ENCODE results near the gene PLSCR1. TPM values are rescaled to one million over a fixed set of nuclear protein-coding genes. Genes with fewer than 3 reads are reported as not detected.

The PLSCR1 gene
- total RNA-seq, 1 experiment from 2014 or later: 62.8 TPM

DNA sequence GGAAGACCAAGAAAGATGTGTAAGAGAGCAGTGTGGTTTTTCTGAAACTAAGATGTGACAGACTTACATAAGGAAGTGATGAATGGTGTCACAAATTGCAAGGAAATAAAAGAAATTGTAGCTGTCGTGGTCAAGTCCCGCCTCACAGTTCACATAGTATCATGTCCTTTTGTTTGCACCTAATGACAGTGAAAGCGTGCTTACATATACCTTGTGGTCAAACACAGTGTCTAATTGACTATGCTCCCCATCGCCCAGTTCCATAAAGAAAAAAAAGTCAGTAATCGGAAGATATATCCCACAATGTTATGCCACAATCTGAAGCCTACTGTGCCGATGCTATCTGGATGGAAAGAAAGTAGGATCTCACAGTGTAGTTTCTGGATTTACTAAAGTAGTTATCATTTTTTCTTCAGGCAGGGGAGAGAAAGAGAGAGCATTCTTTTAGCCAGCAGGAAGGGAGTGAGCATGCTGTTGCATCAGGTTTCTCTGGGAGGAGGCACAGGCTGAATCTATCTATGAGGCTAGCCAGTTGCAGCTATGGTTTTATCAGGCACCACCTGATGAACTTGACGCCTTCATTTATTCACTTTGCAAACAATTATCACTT lies 9.8 kb upstream of the PLSCR1 start:
- H3K27ac Mint-ChIP-seq (ENCODE audit: low read depth, unreplicated experiment): peak overlapping the region; percentile 9
- peaks cover 28% of the 10 kb centered on the region for H3K4me1 Mint-ChIP-seq (ENCODE audit: insufficient read depth, unreplicated experiment)
- intact Hi-C loops (cut with micrococcal nuclease): no loop called here
- no peaks in the 10 kb centered on the region for H3K36me3 Mint-ChIP-seq (ENCODE audit: insufficient read depth, unreplicated experiment)
- H3K27me3 Mint-ChIP-seq (ENCODE audit: insufficient read depth, unreplicated experiment): no peaks in the 10 kb centered on the region
- no peak for DNase-seq (ENCODE audit: unreplicated experiment)
- no peaks in the 10 kb centered on the region for H3K9me3 Mint-ChIP-seq (ENCODE audit: unreplicated experiment)
- BruUV-seq (replicated peaks): no TSS peak
- CTCF ChIA-PET: interaction anchor here (0.6 to 1.0 kb wide), 2 partner anchors 23 to 322 kb away, joined by 3 to 4 read pairs; no protein-coding TSS in a partner anchor
- TF ChIP-seq, protein P1, sequence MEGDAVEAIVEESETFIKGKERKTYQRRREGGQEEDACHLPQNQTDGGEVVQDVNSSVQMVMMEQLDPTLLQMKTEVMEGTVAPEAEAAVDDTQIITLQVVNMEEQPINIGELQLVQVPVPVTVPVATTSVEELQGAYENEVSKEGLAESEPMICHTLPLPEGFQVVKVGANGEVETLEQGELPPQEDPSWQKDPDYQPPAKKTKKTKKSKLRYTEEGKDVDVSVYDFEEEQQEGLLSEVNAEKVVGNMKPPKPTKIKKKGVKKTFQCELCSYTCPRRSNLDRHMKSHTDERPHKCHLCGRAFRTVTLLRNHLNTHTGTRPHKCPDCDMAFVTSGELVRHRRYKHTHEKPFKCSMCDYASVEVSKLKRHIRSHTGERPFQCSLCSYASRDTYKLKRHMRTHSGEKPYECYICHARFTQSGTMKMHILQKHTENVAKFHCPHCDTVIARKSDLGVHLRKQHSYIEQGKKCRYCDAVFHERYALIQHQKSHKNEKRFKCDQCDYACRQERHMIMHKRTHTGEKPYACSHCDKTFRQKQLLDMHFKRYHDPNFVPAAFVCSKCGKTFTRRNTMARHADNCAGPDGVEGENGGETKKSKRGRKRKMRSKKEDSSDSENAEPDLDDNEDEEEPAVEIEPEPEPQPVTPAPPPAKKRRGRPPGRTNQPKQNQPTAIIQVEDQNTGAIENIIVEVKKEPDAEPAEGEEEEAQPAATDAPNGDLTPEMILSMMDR (IDR thresholded peaks at IDR 0.05; ENCODE audit: unreplicated experiment): no peak
- POLR2A ChIA-PET: interaction anchor here (1.2 to 2.2 kb wide), 2 partner anchors 10 to 48 kb away, joined by 3 to 11 read pairs; partner anchors contain the start of gene PLSCR1
- H3K4me3 Mint-ChIP-seq (ENCODE audit: unreplicated experiment): no peak overlapping the region

DNA sequence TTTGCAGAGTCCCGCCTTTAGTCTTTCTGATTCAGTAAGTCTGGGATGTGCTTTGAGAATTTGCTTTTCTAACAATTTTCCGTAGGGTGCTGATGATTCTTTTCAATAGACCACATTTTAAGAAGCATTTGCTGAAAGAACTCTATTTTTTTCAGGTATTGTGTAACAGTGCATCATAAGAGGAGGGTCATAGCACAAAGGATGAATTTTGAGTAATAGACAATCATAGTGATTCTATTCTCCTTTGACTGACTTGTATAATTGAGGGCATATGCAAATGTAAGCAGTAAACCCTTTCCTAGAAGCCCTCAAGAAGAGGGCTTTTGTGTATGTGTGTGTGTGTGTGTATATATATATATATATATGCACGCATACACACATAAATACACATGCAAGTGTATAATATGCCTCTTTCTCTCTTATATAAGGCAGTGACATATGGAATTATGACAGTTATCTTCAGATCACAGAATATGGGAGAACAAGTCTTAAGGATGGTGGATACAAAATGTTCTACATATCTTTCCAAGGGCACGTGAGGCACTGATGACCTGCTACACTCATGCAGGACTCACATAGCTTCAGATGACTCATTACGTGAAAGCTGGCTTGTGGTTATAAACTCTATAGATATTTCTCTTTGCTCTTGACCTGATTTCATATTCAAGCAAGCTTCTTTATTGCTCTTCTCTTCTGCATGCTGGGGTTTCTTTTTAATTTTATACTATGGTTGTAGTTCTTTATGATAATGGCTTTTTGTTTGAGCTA lies 6.5 kb upstream of the PLSCR1 start:
- CTCF ChIA-PET: interaction anchor here (0.6 to 1.4 kb wide), 5 partner anchors 10 to 609 kb away, joined by 3 to 7 read pairs (median 4); no protein-coding TSS in a partner anchor
- H3K36me3 Mint-ChIP-seq (ENCODE audit: insufficient read depth, unreplicated experiment): no peaks in the 10 kb centered on the region
- peaks cover 28% of the 10 kb centered on the region for H3K4me1 Mint-ChIP-seq (ENCODE audit: insufficient read depth, unreplicated experiment)
- H3K27ac Mint-ChIP-seq (ENCODE audit: low read depth, unreplicated experiment): peak overlapping the region; percentile 14
- POLR2A ChIA-PET: interaction anchor here (0.7 to 1.5 kb wide), 7 partner anchors 8 to 238 kb away, joined by 3 to 5 read pairs (median 4); no protein-coding TSS in a partner anchor
- no peaks in the 10 kb centered on the region for H3K27me3 Mint-ChIP-seq (ENCODE audit: insufficient read depth, unreplicated experiment)
- no TSS peak for BruUV-seq (replicated peaks)
- TF ChIP-seq, protein P1 (IDR thresholded peaks at IDR 0.05; ENCODE audit: unreplicated experiment): no peak
- peak; percentile 80 for DNase-seq (ENCODE audit: unreplicated experiment)
- no peaks in the 10 kb centered on the region for H3K9me3 Mint-ChIP-seq (ENCODE audit: unreplicated experiment)
- H3K4me3 Mint-ChIP-seq (ENCODE audit: unreplicated experiment): peak overlapping the region; percentile 1
- intact Hi-C loops (cut with micrococcal nuclease): no loop called here

DNA sequence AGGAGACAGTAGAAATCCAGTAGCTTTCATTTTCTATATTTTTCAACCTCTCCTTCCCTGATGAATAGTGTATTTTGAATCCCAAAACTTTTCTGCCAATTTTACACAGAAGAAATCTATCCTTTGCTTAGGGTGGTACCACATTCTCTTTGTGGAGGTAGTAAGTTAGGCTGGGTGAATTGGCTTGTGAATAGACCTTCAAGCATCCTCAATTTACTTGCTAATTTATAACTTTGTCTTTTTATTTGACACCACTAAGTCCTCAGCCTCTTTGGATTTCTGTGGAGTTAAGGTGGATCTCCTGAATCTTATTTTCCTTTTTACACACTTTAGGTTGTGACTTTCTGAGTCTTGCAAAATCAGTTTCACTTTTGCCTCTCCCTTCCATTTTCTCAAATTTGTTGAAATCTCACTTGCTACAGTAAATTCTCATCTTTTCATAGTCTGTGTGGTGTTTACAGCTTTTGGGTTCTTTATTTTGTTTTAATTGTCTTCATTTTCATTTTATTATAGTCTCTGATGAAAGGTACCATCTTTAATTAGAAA lies 5.7 kb upstream of the PLSCR1 start:
- BruUV-seq (replicated peaks): no TSS peak
- peak overlapping the region; percentile 1 for H3K4me3 Mint-ChIP-seq (ENCODE audit: unreplicated experiment)
- no peaks in the 10 kb centered on the region for H3K27me3 Mint-ChIP-seq (ENCODE audit: insufficient read depth, unreplicated experiment)
- DNase-seq (ENCODE audit: unreplicated experiment): no peak
- ChIA-PET POLR2A (interaction anchor here (1.4 kb wide), 1 partner anchor 47 kb away, joined by 4 read pairs; no protein-coding TSS in a partner anchor), CTCF (no interaction called here)
- peak overlapping the region; percentile 0 for H3K27ac Mint-ChIP-seq (ENCODE audit: low read depth, unreplicated experiment)
- peaks cover 28% of the 10 kb centered on the region for H3K4me1 Mint-ChIP-seq (ENCODE audit: insufficient read depth, unreplicated experiment)
- intact Hi-C loops (cut with micrococcal nuclease): no loop called here
- no peaks in the 10 kb centered on the region for H3K9me3 Mint-ChIP-seq (ENCODE audit: unreplicated experiment)
- TF ChIP-seq, protein P1 (IDR thresholded peaks at IDR 0.05; ENCODE audit: unreplicated experiment): no peak
- no peaks in the 10 kb centered on the region for H3K36me3 Mint-ChIP-seq (ENCODE audit: insufficient read depth, unreplicated experiment)

Data from MCF 10A (cell line).